ENCODE measurements around the gene CHST15.

Gene CHST15

GRCh38 chr10:124067825-124068400 is 25.5 kb downstream of the CHST15 start:
- no peak for DNase-seq
- Mint-ChIP-seq H3K36me3 (ENCODE audit: low read depth) (no peaks in the 10 kb centered on the region), H3K4me3 (no peak overlapping the region), H3K27me3 (ENCODE audit: low read depth, poor library complexity) (peaks cover 14% of the 10 kb centered on the region), H3K4me1 (peaks cover 76% of the 10 kb centered on the region), H3K27ac (no peak overlapping the region), H3K9me3 (no peaks in the 10 kb centered on the region)
- TF ChIP-seq, protein P1, sequence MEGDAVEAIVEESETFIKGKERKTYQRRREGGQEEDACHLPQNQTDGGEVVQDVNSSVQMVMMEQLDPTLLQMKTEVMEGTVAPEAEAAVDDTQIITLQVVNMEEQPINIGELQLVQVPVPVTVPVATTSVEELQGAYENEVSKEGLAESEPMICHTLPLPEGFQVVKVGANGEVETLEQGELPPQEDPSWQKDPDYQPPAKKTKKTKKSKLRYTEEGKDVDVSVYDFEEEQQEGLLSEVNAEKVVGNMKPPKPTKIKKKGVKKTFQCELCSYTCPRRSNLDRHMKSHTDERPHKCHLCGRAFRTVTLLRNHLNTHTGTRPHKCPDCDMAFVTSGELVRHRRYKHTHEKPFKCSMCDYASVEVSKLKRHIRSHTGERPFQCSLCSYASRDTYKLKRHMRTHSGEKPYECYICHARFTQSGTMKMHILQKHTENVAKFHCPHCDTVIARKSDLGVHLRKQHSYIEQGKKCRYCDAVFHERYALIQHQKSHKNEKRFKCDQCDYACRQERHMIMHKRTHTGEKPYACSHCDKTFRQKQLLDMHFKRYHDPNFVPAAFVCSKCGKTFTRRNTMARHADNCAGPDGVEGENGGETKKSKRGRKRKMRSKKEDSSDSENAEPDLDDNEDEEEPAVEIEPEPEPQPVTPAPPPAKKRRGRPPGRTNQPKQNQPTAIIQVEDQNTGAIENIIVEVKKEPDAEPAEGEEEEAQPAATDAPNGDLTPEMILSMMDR (IDR thresholded peaks at IDR 0.05): no peak

DNA sequence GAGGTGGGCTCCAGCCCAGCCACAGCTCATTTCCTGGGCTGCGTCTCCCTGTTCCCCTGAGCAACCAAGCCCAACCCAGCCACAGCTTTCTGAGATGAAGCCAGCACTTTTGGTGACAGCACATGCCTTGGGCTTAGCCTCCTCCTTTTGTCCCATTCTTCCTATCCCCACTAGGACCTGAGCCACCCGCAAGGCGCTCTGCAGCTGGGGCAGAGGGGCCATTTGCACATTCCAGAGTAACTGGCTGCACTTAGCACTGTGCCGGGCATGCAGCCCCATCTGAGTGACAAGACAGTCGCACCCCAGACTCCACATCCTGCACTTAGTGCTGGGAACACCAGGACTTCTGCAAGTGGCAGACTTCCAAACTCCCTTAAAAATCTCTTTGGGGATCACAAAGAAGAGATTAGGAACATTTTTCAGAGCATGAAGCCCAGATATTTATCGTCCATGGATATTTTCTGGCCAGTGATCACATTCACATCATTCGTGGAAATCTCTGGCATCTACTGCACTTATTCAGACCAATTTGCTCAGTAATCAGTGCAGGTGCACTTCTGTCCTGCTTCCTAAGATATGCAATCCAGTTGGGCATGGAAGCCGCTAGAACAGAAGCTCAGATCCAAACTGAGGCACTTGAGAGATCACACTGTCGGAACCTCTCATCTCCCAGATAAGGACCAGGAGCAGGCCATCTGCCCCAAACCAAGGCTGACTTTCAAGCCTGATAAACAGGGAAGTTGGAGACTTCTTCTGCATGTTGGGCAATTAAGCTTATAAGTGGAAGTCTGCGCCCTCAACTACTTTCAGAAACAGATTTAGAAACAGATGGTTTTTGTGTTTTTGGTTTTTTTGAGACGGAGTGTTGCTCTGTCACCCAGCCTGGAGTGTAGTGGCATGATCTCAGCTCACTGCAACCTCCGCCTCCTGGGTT is 26.4 kb downstream of the CHST15 start:
- Mint-ChIP-seq H3K4me3 (peak overlapping the region; percentile 62), H3K4me1 (peaks cover 76% of the 10 kb centered on the region), H3K27ac (no peak overlapping the region), H3K36me3 (ENCODE audit: low read depth) (no peaks in the 10 kb centered on the region), H3K9me3 (no peaks in the 10 kb centered on the region), H3K27me3 (ENCODE audit: low read depth, poor library complexity) (peaks cover 13% of the 10 kb centered on the region)
- TF ChIP-seq, protein P1 (IDR thresholded peaks at IDR 0.05): no peak
- DNase-seq: no peak

GRCh38 chr10:124066126-124066700 is 27.2 kb downstream of the CHST15 start:
- H3K4me1 Mint-ChIP-seq: peaks cover 74% of the 10 kb centered on the region
- TF ChIP-seq, protein P1 (IDR thresholded peaks at IDR 0.05): no peak
- H3K36me3 Mint-ChIP-seq (ENCODE audit: low read depth): no peaks in the 10 kb centered on the region
- H3K9me3 Mint-ChIP-seq: no peaks in the 10 kb centered on the region
- H3K4me3 Mint-ChIP-seq: peak overlapping the region; percentile 48
- H3K27me3 Mint-ChIP-seq (ENCODE audit: low read depth, poor library complexity): peaks cover 9% of the 10 kb centered on the region
- no peak overlapping the region for H3K27ac Mint-ChIP-seq
- no peak for DNase-seq

GRCh38 chr10:124065382-124066125 is 27.8 kb downstream of the CHST15 start:
- TF ChIP-seq, protein P1 (IDR thresholded peaks at IDR 0.05): no peak
- Mint-ChIP-seq H3K9me3 (no peaks in the 10 kb centered on the region), H3K27ac (no peak overlapping the region), H3K27me3 (ENCODE audit: low read depth, poor library complexity) (peaks cover 7% of the 10 kb centered on the region), H3K36me3 (ENCODE audit: low read depth) (no peaks in the 10 kb centered on the region), H3K4me3 (peak overlapping the region; percentile 48), H3K4me1 (peaks cover 73% of the 10 kb centered on the region)
- DNase-seq: peak; percentile 48

- no peak overlapping the region for H3K27ac Mint-ChIP-seq
- TF ChIP-seq, protein P1 (IDR thresholded peaks at IDR 0.05): no peak
- H3K27me3 Mint-ChIP-seq (ENCODE audit: low read depth, poor library complexity): peaks cover 7% of the 10 kb centered on the region
- peaks cover 69% of the 10 kb centered on the region for H3K4me1 Mint-ChIP-seq
- DNase-seq: no peak
- no peaks in the 10 kb centered on the region for H3K36me3 Mint-ChIP-seq (ENCODE audit: low read depth)
- no peak overlapping the region for H3K4me3 Mint-ChIP-seq
- H3K9me3 Mint-ChIP-seq: no peaks in the 10 kb centered on the region
These were observed 28.7 kb downstream of the CHST15 start for GRCh38 chr10:124064676-124065075.

All from nephron progenitor cell (in vitro differentiated cells).